ENCODE data around the gene GAB1. TPM values are rescaled to one million over a fixed set of nuclear protein-coding genes. Genes with fewer than 3 reads are reported as not detected.

The GAB1 gene
- total RNA-seq, 1 experiment from 2014 or later, result 3.8 TPM

DNA sequence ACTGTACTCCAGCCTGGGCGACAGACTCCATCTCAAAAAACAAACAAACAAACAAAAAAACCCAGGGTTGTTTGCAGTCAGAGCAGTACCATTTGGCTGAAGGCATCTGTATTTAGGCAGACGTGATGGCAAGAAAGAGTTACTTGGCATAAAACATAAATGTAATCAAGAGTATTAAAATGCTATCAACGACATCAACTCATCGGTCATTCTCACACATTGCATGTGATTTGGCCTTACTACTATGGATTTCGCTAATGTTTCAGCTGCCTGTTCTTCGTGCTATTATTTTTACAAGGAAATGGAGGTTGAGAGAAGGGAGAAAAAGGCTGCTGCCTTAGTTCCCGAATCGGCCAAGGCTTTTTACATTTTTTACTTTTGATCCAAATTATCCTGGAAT lies 161.3 kb downstream of the GAB1 start:
- DNase-seq (ENCODE audit: low read depth, low spot score) (no peak), ATAC-seq (no peak)
- no peak overlapping the region for H3K9ac ChIP-seq (ENCODE audit: low read length)
- H3K27ac ChIP-seq (ENCODE audit: low read depth, low read length), result no peak overlapping the region
- intact Hi-C loops (cut with micrococcal nuclease), result no loop called here
- RAD21 ChIA-PET (ENCODE audit: low non-redundant PET in 1 of 2, low total read pairs in 2 of 2, uncharacterized antibody in 2 of 2, unreplicated experiment in 2 of 2), result no interaction called here
- H3K9me3 ChIP-seq (ENCODE audit: control insufficient read depth in 1 of 2, insufficient read depth in 1 of 2, low read depth in 1 of 2, low read length in 2 of 2), result no peaks in the 10 kb centered on the region
- H2AFZ ChIP-seq (ENCODE audit: low read depth, low read length, poor library complexity, severe bottlenecking), result no peak overlapping the region
- no peaks in the 10 kb centered on the region for H3K36me3 ChIP-seq (ENCODE audit: control insufficient read depth in 1 of 2, insufficient read depth in 2 of 2, low read length in 2 of 2)
- H4K20me1 ChIP-seq (ENCODE audit: insufficient read depth), result no peaks in the 10 kb centered on the region
- BruUV-seq (replicated peaks), result no TSS peak
- no peaks in the 10 kb centered on the region for H3K9me2 ChIP-seq (ENCODE audit: insufficient read depth)
- no peak overlapping the region for H3K4me3 ChIP-seq (replicated peaks in 1 of 2; ENCODE audit: low read depth in 1 of 2, low read length in 2 of 2)
- TF ChIP-seq CBX3 (IDR thresholded peaks at IDR 0.05; ENCODE audit: low read depth), result no peak
- CTCF ChIA-PET, result no interaction called here
- no peak overlapping the region for H3K4me2 ChIP-seq (ENCODE audit: low read length)
- H3K79me2 ChIP-seq (ENCODE audit: insufficient read depth, low read length), result no peaks in the 10 kb centered on the region
- POLR2A ChIA-PET, result no interaction called here
- no peaks in the 10 kb centered on the region for H3K4me1 ChIP-seq (ENCODE audit: control insufficient read depth in 1 of 2, insufficient read depth in 2 of 2, low read length in 2 of 2)
- no peaks in the 10 kb centered on the region for H3K27me3 ChIP-seq (ENCODE audit: insufficient read depth, low read length)

DNA sequence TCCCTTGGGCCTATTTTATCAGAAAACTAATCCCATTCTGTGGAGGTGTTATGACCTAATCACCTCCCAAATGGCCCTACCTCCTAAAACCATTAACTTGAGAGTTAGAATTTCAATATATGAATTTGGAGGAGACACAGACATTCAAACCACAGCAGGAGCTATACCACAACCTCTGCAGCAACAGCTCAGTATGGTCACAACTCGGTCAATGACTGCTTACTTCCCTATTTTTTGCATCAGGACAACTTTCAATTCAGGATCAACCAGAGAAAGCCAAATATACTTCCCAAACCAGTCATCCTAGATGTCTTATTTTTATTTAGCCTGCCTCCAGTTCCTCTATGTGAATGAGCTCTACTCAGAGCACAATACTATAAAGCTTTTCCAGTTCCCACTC lies 165.6 kb downstream of the GAB1 start:
- H3K9me2 ChIP-seq (ENCODE audit: insufficient read depth), result no peaks in the 10 kb centered on the region
- H3K9ac ChIP-seq (ENCODE audit: low read length), result no peak overlapping the region
- no peaks in the 10 kb centered on the region for H3K9me3 ChIP-seq (ENCODE audit: control insufficient read depth in 1 of 2, insufficient read depth in 1 of 2, low read depth in 1 of 2, low read length in 2 of 2)
- RAD21 ChIA-PET (ENCODE audit: low non-redundant PET in 1 of 2, low total read pairs in 2 of 2, uncharacterized antibody in 2 of 2, unreplicated experiment in 2 of 2), result no interaction called here
- no peaks in the 10 kb centered on the region for H3K79me2 ChIP-seq (ENCODE audit: insufficient read depth, low read length)
- intact Hi-C loops (cut with micrococcal nuclease), result no loop called here
- no peaks in the 10 kb centered on the region for H3K27me3 ChIP-seq (ENCODE audit: insufficient read depth, low read length)
- CTCF ChIA-PET, result no interaction called here
- H4K20me1 ChIP-seq (ENCODE audit: insufficient read depth), result no peaks in the 10 kb centered on the region
- BruUV-seq (replicated peaks), result no TSS peak
- H3K4me3 ChIP-seq (replicated peaks in 1 of 2; ENCODE audit: low read depth in 1 of 2, low read length in 2 of 2), result no peak overlapping the region
- DNase-seq (ENCODE audit: low read depth, low spot score) (no peak), ATAC-seq (no peak)
- H3K27ac ChIP-seq (ENCODE audit: low read depth, low read length), result no peak overlapping the region
- no peak overlapping the region for H3K4me2 ChIP-seq (ENCODE audit: low read length)
- no peaks in the 10 kb centered on the region for H3K36me3 ChIP-seq (ENCODE audit: control insufficient read depth in 1 of 2, insufficient read depth in 2 of 2, low read length in 2 of 2)
- H3K4me1 ChIP-seq (ENCODE audit: control insufficient read depth in 1 of 2, insufficient read depth in 2 of 2, low read length in 2 of 2), result no peaks in the 10 kb centered on the region
- no peak for TF ChIP-seq ZFX (IDR thresholded peaks at IDR 0.05)
- no peak for TF ChIP-seq ZNF274 (IDR thresholded peaks at IDR 0.05; ENCODE audit: low read depth, low read length)
- no peak for TF ChIP-seq SP1 (IDR thresholded peaks at IDR 0.05; ENCODE audit: low read depth)
- TF ChIP-seq JUND (IDR thresholded peaks at IDR 0.05), result no peak
- TF ChIP-seq, protein P1, sequence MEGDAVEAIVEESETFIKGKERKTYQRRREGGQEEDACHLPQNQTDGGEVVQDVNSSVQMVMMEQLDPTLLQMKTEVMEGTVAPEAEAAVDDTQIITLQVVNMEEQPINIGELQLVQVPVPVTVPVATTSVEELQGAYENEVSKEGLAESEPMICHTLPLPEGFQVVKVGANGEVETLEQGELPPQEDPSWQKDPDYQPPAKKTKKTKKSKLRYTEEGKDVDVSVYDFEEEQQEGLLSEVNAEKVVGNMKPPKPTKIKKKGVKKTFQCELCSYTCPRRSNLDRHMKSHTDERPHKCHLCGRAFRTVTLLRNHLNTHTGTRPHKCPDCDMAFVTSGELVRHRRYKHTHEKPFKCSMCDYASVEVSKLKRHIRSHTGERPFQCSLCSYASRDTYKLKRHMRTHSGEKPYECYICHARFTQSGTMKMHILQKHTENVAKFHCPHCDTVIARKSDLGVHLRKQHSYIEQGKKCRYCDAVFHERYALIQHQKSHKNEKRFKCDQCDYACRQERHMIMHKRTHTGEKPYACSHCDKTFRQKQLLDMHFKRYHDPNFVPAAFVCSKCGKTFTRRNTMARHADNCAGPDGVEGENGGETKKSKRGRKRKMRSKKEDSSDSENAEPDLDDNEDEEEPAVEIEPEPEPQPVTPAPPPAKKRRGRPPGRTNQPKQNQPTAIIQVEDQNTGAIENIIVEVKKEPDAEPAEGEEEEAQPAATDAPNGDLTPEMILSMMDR (IDR thresholded peaks at IDR 0.05 in 2 of 3, conservative IDR thresholded peaks at IDR 0.05 in 1 of 3; ENCODE audit: borderline replicate concordance in 1 of 3, insufficient read depth in 1 of 3, low read depth in 2 of 3, low read length in 2 of 3), result no peak
- no peak for TF ChIP-seq TCF7L2 (IDR thresholded peaks at IDR 0.05; ENCODE audit: borderline replicate concordance, extremely low read depth, insufficient read depth, insufficient read length)
- no peak for TF ChIP-seq FOSL1 (IDR thresholded peaks at IDR 0.05; ENCODE audit: low read depth)
- TF ChIP-seq YY1 (IDR thresholded peaks at IDR 0.05; ENCODE audit: extremely low read depth, insufficient replicate concordance, low read depth, low read length), result no peak
- TF ChIP-seq RAD21 (IDR thresholded peaks at IDR 0.05; ENCODE audit: low read depth), result no peak
- TF ChIP-seq, protein P2, sequence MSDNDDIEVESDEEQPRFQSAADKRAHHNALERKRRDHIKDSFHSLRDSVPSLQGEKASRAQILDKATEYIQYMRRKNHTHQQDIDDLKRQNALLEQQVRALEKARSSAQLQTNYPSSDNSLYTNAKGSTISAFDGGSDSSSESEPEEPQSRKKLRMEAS (IDR thresholded peaks at IDR 0.05), result no peak
- POLR2A ChIA-PET, result no interaction called here
- no peak overlapping the region for H2AFZ ChIP-seq (ENCODE audit: low read depth, low read length, poor library complexity, severe bottlenecking)

All from HCT116 (cell line).